K562 (cell line): ENCODE results near the gene PRRG4. TPM values are rescaled to one million over a fixed set of nuclear protein-coding genes. Genes with fewer than 3 reads are reported as not detected.

Experiments used
- ATAC-seq: fragments of 200-7000 bp; cut with Tn5 transposase; 3 replicates; pipeline ENCODE4 v1.9.1; 2020; ENCODE audit warnings: moderate library complexity
- BruUV-seq: library from RNA; stranded (reverse); fragments of 400-500 nt; replicated peaks from 2 replicates; lab custom pipeline; 2021; lab: Mats Ljungman, UMichigan
- CTCF ChIA-PET: fragments of 300-600 bp; formaldehyde crosslinking; extraction: SDS; loops from one replicate; lab custom pipeline; 2021; ENCODE audit warnings: low intra/inter-chr PET ratio; lab: Yijun Ruan, JAX
- POLR2A ChIA-PET: fragments of 300-600, 350-650 bp; sonication (Branson Sonifier 250); formaldehyde crosslinking; extraction: SDS; loops from one replicate; lab custom pipeline; 2021; ENCODE audit warnings: antibody characterized with exemption, inconsistent platforms; lab: Yijun Ruan, JAX
- DNase-seq, 4 experiments: peaks; one replicate each; pipeline versions ENCODE4 v3.0.0 to v3.0.0-alpha.2; 2011 to 2018; ENCODE audit warnings: low spot score in 3 of 4, mixed read lengths in 3 of 4; ENCODE audit errors: extremely low read depth in 1 of 4
- FAIRE-seq: peaks from 2 replicates; lab custom pipeline; 2011; peaks lifted over from hg19 to GRCh38; lab: Jason Lieb, UNC
- H2AFZ ChIP-seq: 2 replicates; pipeline ENCODE4 v1.6.0; 2011; ENCODE audit warnings: low read depth, low read length, control low read depth, inconsistent platforms
- H3K27ac ChIP-seq: fragments of 200-600 bp; 3 replicates; pipeline ENCODE4 v1.8.0; 2011; ENCODE audit warnings: low read depth, mild to moderate bottlenecking, control low read depth, inconsistent platforms, low read length, moderate library complexity, mixed read lengths; ENCODE audit errors: extremely low read depth
- H3K27me3 ChIP-seq, 2 experiments: fragments of 300-600 bp in 1 of 2; 2 replicates in 1 of 2; 3 replicates in 1 of 2; pipeline versions ENCODE4 v1.6.0 to v1.8.0; 2011; ENCODE audit warnings: inconsistent platforms in 2 of 2, low read length in 2 of 2, mild to moderate bottlenecking in 1 of 2, mixed read lengths in 1 of 2, moderate library complexity in 1 of 2; ENCODE audit not compliant: control insufficient read depth in 2 of 2, insufficient read depth in 2 of 2
- H3K36me3 ChIP-seq: fragments of 300-600 bp; 3 replicates; pipeline ENCODE4 v1.8.0; 2011; ENCODE audit warnings: mild to moderate bottlenecking, low read length, inconsistent platforms; ENCODE audit not compliant: control insufficient read depth, insufficient read depth
- H3K4me1 ChIP-seq, 2 experiments: fragments of 200-600 bp in 1 of 2; replicated peaks in 1 of 2; 2 replicates in 1 of 2; 3 replicates in 1 of 2; pipeline versions ENCODE4 v1.5.1 to v1.8.0; 2011; ENCODE audit warnings: inconsistent platforms in 2 of 2, low read length in 2 of 2, mild to moderate bottlenecking in 1 of 2, mixed read lengths in 1 of 2, moderate library complexity in 1 of 2; ENCODE audit not compliant: control insufficient read depth in 2 of 2, insufficient read depth in 2 of 2
- H3K4me2 ChIP-seq: 2 replicates; pipeline ENCODE4 v1.6.1; 2011; ENCODE audit warnings: low read length, control low read depth, inconsistent platforms, mixed read lengths; ENCODE audit not compliant: insufficient read depth
- H3K4me3 ChIP-seq: fragments of 200-600 bp; sonication (generic), shearing (Covaris generic); 2 replicates; pipeline ENCODE4 v1.5.1; 2016; ENCODE audit warnings: control low read depth, inconsistent platforms
- H3K79me2 ChIP-seq: fragments of 200-600 bp; 3 replicates; pipeline ENCODE4 v1.8.0; 2011; ENCODE audit warnings: low read length, inconsistent platforms; ENCODE audit not compliant: control insufficient read depth, insufficient read depth
- H3K9ac ChIP-seq, 2 experiments: 2 replicates each; pipeline versions ENCODE4 v1.6.0 to v1.6.1; 2011; ENCODE audit warnings: low read depth in 2 of 2, low read length in 2 of 2, control low read depth in 1 of 2, inconsistent platforms in 1 of 2, mild to moderate bottlenecking in 1 of 2, mixed read lengths in 1 of 2; ENCODE audit not compliant: insufficient read depth in 1 of 2
- H3K9me1 ChIP-seq: one replicate; pipeline ENCODE4 v1.6.0; 2011; ENCODE audit warnings: inconsistent platforms, mild to moderate bottlenecking, low read length, moderate library complexity; ENCODE audit not compliant: control insufficient read depth, insufficient read depth
- H3K9me3 ChIP-seq: replicated peaks from 2 replicates; pipeline ENCODE4 v1.5.1; 2011; ENCODE audit warnings: low read depth, low read length, inconsistent platforms; ENCODE audit not compliant: control insufficient read depth, insufficient read depth
- H4K20me1 ChIP-seq: replicated peaks from 2 replicates; pipeline ENCODE4 v1.6.1; 2011; ENCODE audit warnings: low read length, inconsistent platforms, mixed read lengths; ENCODE audit not compliant: control insufficient read depth, insufficient read depth
- BCOR ChIP-seq: fragments of 450-650 bp; IDR thresholded peaks from 2 replicates; pipeline ENCODE4 v1.6.1; 2016
- E2F3 ChIP-seq: fragments of 250-450 bp; sonication (Bioruptor Pico); IDR thresholded peaks from 2 replicates; pipeline ENCODE4 v1.4.0; 2020; ENCODE audit warnings: mild to moderate bottlenecking
- GTF3C2 ChIP-seq: IDR thresholded peaks from 3 replicates; pipeline ENCODE4 v1.6.1; 2011; ENCODE audit warnings: borderline replicate concordance, mild to moderate bottlenecking, moderate library complexity; ENCODE audit not compliant: insufficient read length; ENCODE audit errors: extremely low read depth
- U2AF2 ChIP-seq: fragments of 200-400 bp; formaldehyde crosslinking; optimal IDR thresholded peaks from 2 replicates; pipeline ENCODE3; 2017; ENCODE audit warnings: low read depth, mild to moderate bottlenecking, low read length
- ZBTB43 ChIP-seq: sonication (generic); formaldehyde crosslinking; IDR thresholded peaks from 2 replicates; pipeline ENCODE4 v1.8.0; 2023; ENCODE audit warnings: mild to moderate bottlenecking, missing genetic modification reagents
- ZNF263 ChIP-seq: sonication (generic); formaldehyde crosslinking; IDR thresholded peaks from 2 replicates; pipeline ENCODE4 v1.8.0; 2022; ENCODE audit warnings: mild to moderate bottlenecking, missing genetic modification reagents, borderline replicate concordance
- WGBS: fragments of 100-300 bp; shearing (Covaris generic); methylation state at CpG from one replicate; pipeline ENCODE4 v1.1.6; 2016; ENCODE audit warnings: low coverage, mixed read lengths; ENCODE audit not compliant: insufficient coverage; ENCODE audit errors: missing lambda C conversion rate; 5-methylcytosine and 5-hydroxymethylcytosine counted together
- in situ Hi-C: fragments of 300-500 bp; cut with MboI; formaldehyde crosslinking; loops from 4 replicates; pipeline ENCODE4 v1.15.0; 2018; ENCODE audit warnings: inconsistent platforms, mixed read lengths
- intact Hi-C: fragments of 100-400 bp; cut with micrococcal nuclease; formaldehyde crosslinking; loops from 2 replicates; pipeline ENCODE4 v1.14.2; 2022
- polyA plus RNA-seq, 8 experiments: library from polyadenylated mRNA; depleted of rRNA in 4 of 8; stranded (reverse) in 5 of 8; unstranded in 3 of 8; fragments of >200 nt; fragmentation: Nextera tagmentation in 2 of 8; fragmentation: Illumina TruSeq in 1 of 8; extraction: Ambion mirVana in 2 of 8; extraction: Trizol in 1 of 8; gene quantifications; 2 replicates each; pipeline versions ENCODE4 v1.2.1 to v1.2.3, GENCODE V29; 2011 to 2014; ENCODE audit warnings: inconsistent platforms in 1 of 8, missing spikeins in 1 of 8
- total RNA-seq, 7 experiments: library from RNA; depleted of rRNA in 6 of 7; stranded (reverse); fragments of >200 nt in 6 of 7; fragmentation: Illumina TruSeq in 2 of 7; extraction: Trizol in 2 of 7; gene quantifications; 2 replicates each; pipeline versions ENCODE4 v1.2.1 to v1.2.3, GENCODE V29; 2011 to 2021; ENCODE audit warnings: low replicate concordance in 1 of 7
- TF ChIP-seq, protein P1 (sequence below): fragments of 450-650 bp; IDR thresholded peaks from 2 replicates; pipeline ENCODE4 v1.6.1; 2016
- TF ChIP-seq, protein P2 (sequence below): fragments of 450-650 bp; formaldehyde crosslinking; IDR thresholded peaks from 2 replicates; pipeline ENCODE4 v1.4.0; 2022; ENCODE audit warnings: missing genetic modification characterization
- TF ChIP-seq, protein P3 (sequence below): fragments of 250-450 bp; sonication (Bioruptor Pico); IDR thresholded peaks from 2 replicates; pipeline ENCODE4 v1.8.0; 2022; ENCODE audit warnings: moderate library complexity, mild to moderate bottlenecking, inconsistent platforms
- TF ChIP-seq, protein P4 (sequence below): IDR thresholded peaks from 2 replicates; pipeline ENCODE4 v1.6.1; 2011; ENCODE audit warnings: borderline replicate concordance, low read depth, mild to moderate bottlenecking, moderate library complexity, low read length; ENCODE audit not compliant: insufficient read depth, poor library complexity, severe bottlenecking

PRRG4 gene
- total and polyA plus RNA-seq, 9 of the 15 experiments (the other 6 are each of a cell fraction or from before 2014, with no cell fraction given) = not detected

DNA sequence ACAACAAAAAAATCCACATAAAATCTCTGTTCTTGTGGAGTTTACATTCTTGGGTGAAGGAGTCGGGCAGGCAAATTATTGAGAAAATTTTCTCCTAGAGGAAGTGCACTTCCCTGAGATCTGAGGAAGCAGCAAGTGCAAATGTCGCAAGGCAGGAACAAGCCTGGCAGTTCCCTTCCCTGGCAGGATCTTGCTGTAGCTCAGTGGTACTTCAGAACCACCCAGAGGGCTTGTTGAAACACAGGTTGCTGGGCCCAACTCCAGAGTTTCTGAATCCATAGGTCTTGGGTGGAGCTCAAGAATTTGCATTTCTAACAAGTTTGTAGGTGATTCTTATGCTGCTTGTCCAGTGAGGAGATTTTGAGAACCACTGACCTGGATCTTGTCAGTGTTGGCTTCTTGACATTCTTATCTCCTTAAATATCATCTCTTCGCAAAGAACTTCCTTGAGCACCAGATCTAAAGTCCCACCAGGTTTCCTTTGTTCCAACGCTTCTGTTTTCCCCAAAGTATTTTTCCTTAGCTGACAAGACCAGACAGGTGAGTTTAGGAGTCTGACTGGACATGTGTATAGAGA lies 72.5 kb downstream of the PRRG4 start:
- Histone ChIP-seq H3K9me1 (no peaks in the 10 kb centered on the region), H3K27ac (no peak overlapping the region), H3K79me2 (peaks cover 96% of the 10 kb centered on the region), H3K4me1 (peaks cover 0 to 2% of the 10 kb centered on the region in 2 experiments; a peak in 1 of 5 replicates), H3K4me2 (no peak overlapping the region), H3K36me3 (peaks cover 42% of the 10 kb centered on the region), H3K4me3 (no peak overlapping the region), H3K9ac (no peak overlapping the region; a peak in 1 of 4 replicates), H3K9me3 (no peaks in the 10 kb centered on the region), H2AFZ (no peak overlapping the region), H3K27me3 (no peaks in the 10 kb centered on the region), H4K20me1 (peaks cover 8% of the 10 kb centered on the region)
- in situ Hi-C loops = no loop called here
- intact Hi-C loops = no loop called here
- POLR2A ChIA-PET = interaction anchor here (0.6 to 1.6 kb wide), 3 partner anchors 10 to 15 kb away, joined by 3 to 5 read pairs (median 3); partner anchors contain the start of gene QSER1
- 72% methylated on average over 4 of the region's 4 CpGs for WGBS
- ATAC-seq (no peak), DNase-seq (no peak), FAIRE-seq (no peak)
- no TSS peak for BruUV-seq
- CTCF ChIA-PET = no interaction called here
- TF ChIP-seq ZNF263 (no peak), E2F3 (CRISPR knock-in tag) (no peak), U2AF2 (no peak), ZBTB43 (no peak), BCOR (no peak), GTF3C2 (no peak)
- TF ChIP-seq, protein P1, sequence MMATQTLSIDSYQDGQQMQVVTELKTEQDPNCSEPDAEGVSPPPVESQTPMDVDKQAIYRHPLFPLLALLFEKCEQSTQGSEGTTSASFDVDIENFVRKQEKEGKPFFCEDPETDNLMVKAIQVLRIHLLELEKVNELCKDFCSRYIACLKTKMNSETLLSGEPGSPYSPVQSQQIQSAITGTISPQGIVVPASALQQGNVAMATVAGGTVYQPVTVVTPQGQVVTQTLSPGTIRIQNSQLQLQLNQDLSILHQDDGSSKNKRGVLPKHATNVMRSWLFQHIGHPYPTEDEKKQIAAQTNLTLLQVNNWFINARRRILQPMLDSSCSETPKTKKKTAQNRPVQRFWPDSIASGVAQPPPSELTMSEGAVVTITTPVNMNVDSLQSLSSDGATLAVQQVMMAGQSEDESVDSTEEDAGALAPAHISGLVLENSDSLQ = no peak
- TF ChIP-seq, protein P2, sequence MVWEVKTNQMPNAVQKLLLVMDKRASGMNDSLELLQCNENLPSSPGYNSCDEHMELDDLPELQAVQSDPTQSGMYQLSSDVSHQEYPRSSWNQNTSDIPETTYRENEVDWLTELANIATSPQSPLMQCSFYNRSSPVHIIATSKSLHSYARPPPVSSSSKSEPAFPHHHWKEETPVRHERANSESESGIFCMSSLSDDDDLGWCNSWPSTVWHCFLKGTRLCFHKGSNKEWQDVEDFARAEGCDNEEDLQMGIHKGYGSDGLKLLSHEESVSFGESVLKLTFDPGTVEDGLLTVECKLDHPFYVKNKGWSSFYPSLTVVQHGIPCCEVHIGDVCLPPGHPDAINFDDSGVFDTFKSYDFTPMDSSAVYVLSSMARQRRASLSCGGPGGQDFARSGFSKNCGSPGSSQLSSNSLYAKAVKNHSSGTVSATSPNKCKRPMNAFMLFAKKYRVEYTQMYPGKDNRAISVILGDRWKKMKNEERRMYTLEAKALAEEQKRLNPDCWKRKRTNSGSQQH = no peak
- TF ChIP-seq, protein P3, sequence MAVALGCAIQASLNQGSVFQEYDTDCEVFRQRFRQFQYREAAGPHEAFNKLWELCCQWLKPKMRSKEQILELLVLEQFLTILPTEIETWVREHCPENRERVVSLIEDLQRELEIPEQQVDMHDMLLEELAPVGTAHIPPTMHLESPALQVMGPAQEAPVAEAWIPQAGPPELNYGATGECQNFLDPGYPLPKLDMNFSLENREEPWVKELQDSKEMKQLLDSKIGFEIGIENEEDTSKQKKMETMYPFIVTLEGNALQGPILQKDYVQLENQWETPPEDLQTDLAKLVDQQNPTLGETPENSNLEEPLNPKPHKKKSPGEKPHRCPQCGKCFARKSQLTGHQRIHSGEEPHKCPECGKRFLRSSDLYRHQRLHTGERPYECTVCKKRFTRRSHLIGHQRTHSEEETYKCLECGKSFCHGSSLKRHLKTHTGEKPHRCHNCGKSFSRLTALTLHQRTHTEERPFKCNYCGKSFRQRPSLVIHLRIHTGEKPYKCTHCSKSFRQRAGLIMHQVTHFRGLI (CRISPR knock-in tag) = no peak
- TF ChIP-seq, protein P4, sequence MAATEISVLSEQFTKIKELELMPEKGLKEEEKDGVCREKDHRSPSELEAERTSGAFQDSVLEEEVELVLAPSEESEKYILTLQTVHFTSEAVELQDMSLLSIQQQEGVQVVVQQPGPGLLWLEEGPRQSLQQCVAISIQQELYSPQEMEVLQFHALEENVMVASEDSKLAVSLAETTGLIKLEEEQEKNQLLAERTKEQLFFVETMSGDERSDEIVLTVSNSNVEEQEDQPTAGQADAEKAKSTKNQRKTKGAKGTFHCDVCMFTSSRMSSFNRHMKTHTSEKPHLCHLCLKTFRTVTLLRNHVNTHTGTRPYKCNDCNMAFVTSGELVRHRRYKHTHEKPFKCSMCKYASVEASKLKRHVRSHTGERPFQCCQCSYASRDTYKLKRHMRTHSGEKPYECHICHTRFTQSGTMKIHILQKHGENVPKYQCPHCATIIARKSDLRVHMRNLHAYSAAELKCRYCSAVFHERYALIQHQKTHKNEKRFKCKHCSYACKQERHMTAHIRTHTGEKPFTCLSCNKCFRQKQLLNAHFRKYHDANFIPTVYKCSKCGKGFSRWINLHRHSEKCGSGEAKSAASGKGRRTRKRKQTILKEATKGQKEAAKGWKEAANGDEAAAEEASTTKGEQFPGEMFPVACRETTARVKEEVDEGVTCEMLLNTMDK = no peak
